GM18505 (cell line): ENCODE results near the gene NIPA2.

Experiments used
- ATAC-seq: cut with Tn5 transposase; IDR thresholded peaks from one replicate; pipeline ENCODE4 v1.9.1; 2021; ENCODE audit not compliant: unreplicated experiment
- POLR2A ChIP-seq: IDR thresholded peaks from 4 replicates; pipeline ENCODE4 v1.6.1; 2011; ENCODE audit warnings: borderline replicate concordance; ENCODE audit not compliant: insufficient read depth, insufficient read length; ENCODE audit errors: extremely low read depth

The NIPA2 gene

DNA sequence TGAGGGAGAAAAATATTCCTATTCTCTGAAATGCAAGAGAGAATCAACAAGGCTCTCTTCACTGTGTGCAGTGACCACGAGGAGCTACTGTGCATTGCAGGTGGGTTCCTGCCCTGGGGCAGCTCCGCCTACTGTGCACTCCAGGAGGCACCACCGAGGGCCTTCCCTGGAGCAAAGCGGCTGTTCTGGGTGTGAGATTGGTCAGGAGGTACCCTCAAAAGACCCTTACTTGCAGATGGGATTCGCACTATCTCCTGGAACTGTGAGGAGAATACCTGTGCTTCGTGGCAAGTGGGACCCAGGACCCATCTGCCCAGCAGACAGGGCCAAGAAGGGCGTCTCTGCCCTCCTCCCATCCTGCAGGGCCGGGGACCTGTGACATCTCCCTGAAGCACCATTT is 72.8 kb downstream of the NIPA2 start:
- ATAC-seq: no peak
- TF ChIP-seq POLR2A: no peak

DNA sequence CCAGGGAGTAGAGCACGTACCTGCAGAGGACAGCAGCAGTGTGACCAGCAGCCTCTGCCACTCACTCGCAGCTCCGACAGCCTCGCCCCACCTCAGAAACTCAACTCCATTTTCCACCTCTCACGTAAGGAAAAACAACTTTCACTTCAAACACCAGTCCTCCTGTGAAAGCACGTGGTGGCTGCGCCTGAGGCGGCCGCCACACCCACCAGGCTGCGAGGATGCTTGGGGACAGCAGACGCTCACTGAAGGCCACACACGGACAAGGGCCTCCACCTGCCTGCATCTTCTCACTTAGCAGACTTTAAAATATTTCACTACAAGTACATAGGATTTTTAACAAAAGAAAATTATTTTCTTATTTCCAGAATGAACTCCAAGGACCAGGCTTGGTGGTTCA is 73.8 kb downstream of the NIPA2 start:
- ATAC-seq: no peak
- no peak for TF ChIP-seq POLR2A

DNA sequence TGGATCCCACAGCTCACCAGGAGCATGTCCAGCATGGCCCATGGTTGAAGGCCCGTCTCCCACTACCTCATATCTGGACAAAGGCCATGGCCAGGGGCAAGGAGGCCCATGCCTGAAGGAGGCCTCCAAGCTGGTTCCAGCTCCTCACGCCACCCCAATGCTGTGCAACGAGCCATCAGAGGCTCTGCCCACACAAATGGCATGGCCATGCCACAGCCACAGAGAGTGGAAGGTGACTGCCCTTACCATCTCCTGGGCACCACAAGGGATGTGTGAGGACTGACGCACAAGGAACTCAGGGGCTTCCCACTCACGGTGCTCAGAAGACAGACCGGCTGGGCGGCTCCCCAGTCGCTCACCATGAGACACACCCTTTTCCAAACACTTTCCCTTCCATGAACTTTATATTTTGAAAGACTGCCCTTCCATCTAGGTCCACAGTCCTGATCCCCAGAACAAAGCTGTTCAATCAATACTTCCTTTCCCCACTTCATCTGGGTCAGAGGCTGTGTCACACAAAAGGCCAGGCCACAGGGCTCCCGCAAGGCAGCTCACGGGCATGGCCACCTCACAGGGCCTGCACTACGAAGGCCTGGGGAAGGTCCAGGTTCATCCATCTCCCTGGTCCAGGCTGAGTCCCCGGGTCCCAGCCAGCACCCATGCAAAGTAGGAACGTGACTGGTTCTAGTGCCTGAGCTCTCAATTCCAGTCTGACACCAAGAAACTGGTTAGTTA is 75.3 kb downstream of the NIPA2 start:
- TF ChIP-seq POLR2A: no peak
- no peak for ATAC-seq

DNA sequence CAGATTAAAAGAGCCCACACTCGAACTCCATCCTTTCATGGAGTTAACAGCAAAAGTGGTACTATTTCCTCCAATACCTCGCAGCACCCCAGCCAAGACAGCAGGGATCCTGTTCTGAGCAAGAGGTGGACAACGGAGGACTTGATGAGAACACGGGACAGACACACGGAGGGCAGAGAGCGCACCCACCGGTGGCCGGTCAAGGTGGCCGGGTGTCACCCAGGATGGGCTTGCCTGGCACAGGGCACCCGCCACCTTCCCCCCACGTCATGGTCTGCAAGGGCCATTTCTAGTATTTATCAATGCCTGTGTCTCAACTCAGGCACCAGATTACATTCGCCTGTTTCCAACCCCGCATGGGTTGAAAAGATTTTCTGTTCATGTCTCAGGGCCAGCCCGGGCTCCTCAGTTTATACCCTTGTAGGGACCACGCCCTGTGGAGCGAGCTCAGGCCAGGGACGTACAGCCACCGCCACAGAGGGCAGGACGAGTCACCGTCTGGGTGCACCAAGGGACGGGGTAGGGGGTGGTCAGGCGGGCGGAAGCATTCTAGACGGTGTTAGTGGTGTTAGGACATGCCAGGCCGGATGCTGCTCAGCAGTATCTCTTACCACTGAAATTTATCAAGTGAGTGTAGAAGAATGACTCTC is 77.5 kb downstream of the NIPA2 start:
- TF ChIP-seq POLR2A: no peak
- ATAC-seq: no peak

DNA sequence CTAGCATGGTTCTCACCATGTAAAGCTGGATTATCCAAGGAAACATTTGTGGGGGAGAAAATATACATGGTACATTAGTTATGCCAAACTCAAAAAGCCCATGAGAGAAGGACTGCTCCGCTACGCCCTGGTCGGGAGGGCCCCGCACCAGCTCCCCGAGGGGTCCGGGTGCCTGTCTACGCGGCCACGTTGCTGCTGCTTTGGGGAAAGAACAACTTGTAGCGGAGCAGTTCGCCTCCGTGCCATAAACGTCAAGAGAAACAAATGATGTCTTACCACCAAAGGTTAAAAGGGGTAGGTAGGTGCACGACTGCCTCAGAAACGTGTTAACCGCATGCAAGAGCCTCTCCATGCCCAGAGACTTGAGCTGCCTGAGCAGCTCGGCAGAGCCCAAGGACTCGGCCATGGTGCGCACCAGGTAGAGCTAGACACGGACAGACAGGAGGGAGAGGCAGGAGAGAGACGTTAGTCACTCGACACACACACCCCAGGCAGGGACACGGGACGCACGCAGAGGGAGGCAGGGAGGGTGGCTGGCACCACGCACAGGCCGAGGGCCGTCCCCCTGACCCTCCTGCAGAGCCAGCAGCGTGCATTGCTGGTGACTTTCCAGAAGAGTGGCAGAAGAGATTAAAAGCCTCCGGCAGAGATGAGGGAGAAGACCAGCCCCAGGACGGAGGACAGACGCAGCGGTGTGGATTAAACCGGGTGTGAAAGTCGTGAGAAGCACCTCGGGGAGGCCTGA is 78.3 kb downstream of the NIPA2 start:
- no peak for ATAC-seq
- no peak for TF ChIP-seq POLR2A

DNA sequence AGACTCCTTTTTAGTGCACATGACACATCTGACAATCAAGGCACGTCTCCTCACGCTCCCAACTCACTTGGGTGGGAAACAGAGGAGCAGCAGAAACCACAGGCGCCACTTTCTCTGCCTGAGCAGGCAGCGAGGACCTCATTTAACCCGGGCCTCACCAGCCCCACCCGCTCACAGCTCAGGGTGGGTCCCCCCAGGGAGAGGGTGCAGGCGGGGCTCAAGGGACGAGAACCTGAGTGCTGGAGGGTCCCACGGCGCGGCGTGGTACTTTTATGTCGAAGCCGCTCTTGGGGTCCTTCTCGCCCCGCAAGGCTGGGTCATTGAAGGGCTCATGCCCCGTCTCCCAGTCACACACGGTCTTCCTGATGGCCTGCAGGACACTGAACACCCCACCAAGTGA is 79.1 kb downstream of the NIPA2 start:
- ATAC-seq: no peak
- TF ChIP-seq POLR2A: no peak
